NCI-H2196 treated with DMSO at 0.1 percent for 48 hours (cell line): ENCODE results near the gene SLC35E4.
"Not testable (repeated sequence)": the region's sequence is repeated elsewhere in the genome, so short reads cannot be mapped to it uniquely, and the experiment has no call there.

Experiments used
- DNase-seq: peaks from one replicate; lab custom pipeline; 2025; ENCODE audit not compliant: unreplicated experiment; lab: John Stamatoyannopoulos, UW

Gene SLC35E4

GRCh38 chr22:30649430-30650007, 13.9 kb downstream of the SLC35E4 start:
- no peak for DNase-seq

- no peak for DNase-seq
Measured at GRCh38 chr22:30650508-30651116, 15.0 kb downstream of the SLC35E4 start.

GRCh38 chr22:30652852-30653251, 17.3 kb downstream of the SLC35E4 start:
- DNase-seq = no peak

GRCh38 chr22:30654361-30654760, 18.8 kb downstream of the SLC35E4 start:
- DNase-seq = no peak

- DNase-seq = no peak
Measured at GRCh38 chr22:30655532-30655931, 20.0 kb downstream of the SLC35E4 start.

- DNase-seq = no peak
Measured at GRCh38 chr22:30662040-30662439, 26.5 kb downstream of the SLC35E4 start.

- DNase-seq = no peak
Measured at GRCh38 chr22:30664798-30665197, 29.2 kb downstream of the SLC35E4 start.

- no peak for DNase-seq
Measured at GRCh38 chr22:30665266-30665665, 29.7 kb downstream of the SLC35E4 start.

GRCh38 chr22:30665786-30666185, 30.2 kb downstream of the SLC35E4 start:
- DNase-seq = no peak

GRCh38 chr22:30667107-30667493, 31.5 kb downstream of the SLC35E4 start:
- no peak for DNase-seq

GRCh38 chr22:30667494-30668385, 32.2 kb downstream of the SLC35E4 start, which contains the start of gene DUSP18:
Gene DUSP18, minus strand, starts transcription at chr22:30667875. Its CDS starts 3,872 bp downstream, at chr22:30664003.
- peak; percentile 38 for DNase-seq

- no peak for DNase-seq
Measured at GRCh38 chr22:30668386-30668710, 32.8 kb downstream of the SLC35E4 start.

- DNase-seq = no peak
Measured at GRCh38 chr22:30671071-30671470, 35.5 kb downstream of the SLC35E4 start.

- no peak for DNase-seq
Measured at GRCh38 chr22:30673136-30673535, 37.6 kb downstream of the SLC35E4 start.

GRCh38 chr22:30674482-30674881, 38.9 kb downstream of the SLC35E4 start:
- DNase-seq = no peak

- DNase-seq = no peak
Measured at GRCh38 chr22:30675436-30675835, 39.9 kb downstream of the SLC35E4 start.

- not testable (repeated sequence) for DNase-seq
Measured at GRCh38 chr22:30676565-30676964, 41.0 kb downstream of the SLC35E4 start.

GRCh38 chr22:30679895-30680690, 44.5 kb downstream of the SLC35E4 start:
- DNase-seq = not testable (repeated sequence)

GRCh38 chr22:30680991-30681770, 45.6 kb downstream of the SLC35E4 start:
- no peak for DNase-seq

- no peak for DNase-seq
Measured at GRCh38 chr22:30681831-30682230, 46.2 kb downstream of the SLC35E4 start.
